Measurements from ENCODE around the gene GLT6D1.

DNA sequence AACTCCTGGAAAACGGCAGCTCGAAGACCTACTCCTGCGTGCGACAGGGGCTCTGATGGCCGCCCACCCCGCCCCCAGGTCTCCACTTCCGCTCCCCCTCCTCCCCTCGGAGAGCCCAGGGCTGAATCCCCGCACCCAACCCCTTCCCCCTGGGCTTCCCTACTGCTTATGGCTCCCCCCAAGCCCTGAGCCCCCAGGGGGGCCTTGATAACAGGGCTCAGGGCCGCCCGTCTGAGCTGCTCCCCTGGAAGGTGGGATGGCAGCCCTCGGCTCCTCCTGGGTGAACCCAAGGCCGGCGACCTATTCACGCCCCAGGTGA, 30.4 kb downstream of the GLT6D1 start:
- TF ChIP-seq, protein P1, sequence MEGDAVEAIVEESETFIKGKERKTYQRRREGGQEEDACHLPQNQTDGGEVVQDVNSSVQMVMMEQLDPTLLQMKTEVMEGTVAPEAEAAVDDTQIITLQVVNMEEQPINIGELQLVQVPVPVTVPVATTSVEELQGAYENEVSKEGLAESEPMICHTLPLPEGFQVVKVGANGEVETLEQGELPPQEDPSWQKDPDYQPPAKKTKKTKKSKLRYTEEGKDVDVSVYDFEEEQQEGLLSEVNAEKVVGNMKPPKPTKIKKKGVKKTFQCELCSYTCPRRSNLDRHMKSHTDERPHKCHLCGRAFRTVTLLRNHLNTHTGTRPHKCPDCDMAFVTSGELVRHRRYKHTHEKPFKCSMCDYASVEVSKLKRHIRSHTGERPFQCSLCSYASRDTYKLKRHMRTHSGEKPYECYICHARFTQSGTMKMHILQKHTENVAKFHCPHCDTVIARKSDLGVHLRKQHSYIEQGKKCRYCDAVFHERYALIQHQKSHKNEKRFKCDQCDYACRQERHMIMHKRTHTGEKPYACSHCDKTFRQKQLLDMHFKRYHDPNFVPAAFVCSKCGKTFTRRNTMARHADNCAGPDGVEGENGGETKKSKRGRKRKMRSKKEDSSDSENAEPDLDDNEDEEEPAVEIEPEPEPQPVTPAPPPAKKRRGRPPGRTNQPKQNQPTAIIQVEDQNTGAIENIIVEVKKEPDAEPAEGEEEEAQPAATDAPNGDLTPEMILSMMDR (IDR thresholded peaks at IDR 0.05) = no peak
- TF ChIP-seq EZH2 (IDR thresholded peaks at IDR 0.05; ENCODE audit: borderline replicate concordance, insufficient read depth, low read depth, low read length, poor library complexity, severe bottlenecking) = no peak
